OCI-LY1 (cell line): ENCODE data around the gene MAP3K9.

Source experiments
- H2AFZ ChIP-seq: fragments of 200-600 bp; sonication (generic), shearing (Covaris generic); 2 replicates; pipeline ENCODE4 v1.6.0; 2014; ENCODE audit warnings: antibody characterized with exemption, mild to moderate bottlenecking, low read length
- H3F3A ChIP-seq: fragments of 200-600 bp; sonication (generic), shearing (Covaris generic); 2 replicates; pipeline ENCODE4 v1.6.0; 2014; ENCODE audit warnings: mild to moderate bottlenecking, antibody characterized with exemption, low read length, moderate library complexity; ENCODE audit not compliant: insufficient read depth
- H3K27ac ChIP-seq: fragments of 200-600 bp; sonication (generic); 2 replicates; pipeline ENCODE4 v1.5.1; 2014; ENCODE audit warnings: low read length, mixed run types, mild to moderate bottlenecking, low read depth; ENCODE audit not compliant: poor library complexity, severe bottlenecking
- H3K27me3 ChIP-seq: fragments of 200-600 bp; sonication (generic); 2 replicates; pipeline ENCODE4 v1.6.0; 2014; ENCODE audit warnings: antibody characterized with exemption, mild to moderate bottlenecking, low read length, moderate library complexity; ENCODE audit not compliant: insufficient read depth
- H3K36me3 ChIP-seq: fragments of 200-600 bp; sonication (generic); 2 replicates; pipeline ENCODE4 v1.6.1; 2014; ENCODE audit warnings: mild to moderate bottlenecking, antibody characterized with exemption, low read length, moderate library complexity, mixed read lengths; ENCODE audit not compliant: insufficient read depth
- H3K4me1 ChIP-seq: fragments of 200-600 bp; sonication (generic); 2 replicates; pipeline ENCODE4 v1.5.1; 2014; ENCODE audit warnings: mild to moderate bottlenecking, low read length, moderate library complexity; ENCODE audit not compliant: insufficient read depth, severe bottlenecking
- H3K4me2 ChIP-seq: fragments of 200-600 bp; sonication (generic), shearing (Covaris generic); 2 replicates; pipeline ENCODE4 v1.6.1; 2014; ENCODE audit warnings: low read length
- H3K4me3 ChIP-seq: fragments of 200-600 bp; sonication (generic); 2 replicates; pipeline ENCODE4 v1.5.1; 2014; ENCODE audit warnings: low read length, low read depth, mild to moderate bottlenecking, mixed read lengths; ENCODE audit not compliant: poor library complexity, severe bottlenecking
- H3K79me2 ChIP-seq: fragments of 200-600 bp; shearing (Covaris generic); 2 replicates; pipeline ENCODE4 v1.6.1; 2016; ENCODE audit warnings: mixed run types, low read length, mixed read lengths; ENCODE audit not compliant: insufficient read depth
- H3K9ac ChIP-seq: fragments of 200-600 bp; sonication (generic), shearing (Covaris generic); 2 replicates; pipeline ENCODE4 v1.6.1; 2014; ENCODE audit warnings: mild to moderate bottlenecking, low read length, mixed read lengths
- H3K9me2 ChIP-seq: fragments of 200-600 bp; sonication (generic), shearing (Covaris generic); 2 replicates; pipeline ENCODE4 v1.6.1; 2014; ENCODE audit warnings: low read depth, mild to moderate bottlenecking, low read length, mixed read lengths
- H3K9me3 ChIP-seq: fragments of 200-600 bp; shearing (Covaris generic); 2 replicates; pipeline ENCODE4 v1.6.1; 2014; ENCODE audit warnings: low read length, mixed read lengths
- H4K20me1 ChIP-seq: fragments of 200-600 bp; sonication (generic), shearing (Covaris generic); 2 replicates; pipeline ENCODE4 v1.6.0; 2016; ENCODE audit warnings: mild to moderate bottlenecking, low read length; ENCODE audit not compliant: insufficient read depth
- EZH2 ChIP-seq: fragments of 200-600 bp; sonication (generic), shearing (Covaris generic); IDR thresholded peaks from 2 replicates; pipeline ENCODE4 v1.8.0; 2017; ENCODE audit warnings: borderline replicate concordance, mixed run types, mild to moderate bottlenecking, antibody characterized with exemption, low read length, moderate library complexity, mixed read lengths
- TF ChIP-seq, protein P1 (sequence below): fragments of 200-600 bp; sonication (generic), shearing (Covaris generic); IDR thresholded peaks from 2 replicates; pipeline ENCODE4 v1.5.1; 2017; ENCODE audit warnings: mild to moderate bottlenecking, antibody characterized with exemption, low read length, moderate library complexity, mixed read lengths

Gene MAP3K9

GRCh38 chr14:70702161-70702560 lies 107.2 kb downstream of the MAP3K9 start:
- no peaks in the 10 kb centered on the region for H3F3A ChIP-seq
- no peaks in the 10 kb centered on the region for H3K4me1 ChIP-seq
- no peak overlapping the region for H3K27ac ChIP-seq
- H3K36me3 ChIP-seq: no peaks in the 10 kb centered on the region
- no peak overlapping the region for H2AFZ ChIP-seq
- H3K79me2 ChIP-seq: no peaks in the 10 kb centered on the region
- no peaks in the 10 kb centered on the region for H3K27me3 ChIP-seq
- H3K9me2 ChIP-seq: no peaks in the 10 kb centered on the region
- no peaks in the 10 kb centered on the region for H3K9me3 ChIP-seq
- no peak overlapping the region for H3K9ac ChIP-seq
- no peak overlapping the region for H3K4me3 ChIP-seq
- TF ChIP-seq, protein P1, sequence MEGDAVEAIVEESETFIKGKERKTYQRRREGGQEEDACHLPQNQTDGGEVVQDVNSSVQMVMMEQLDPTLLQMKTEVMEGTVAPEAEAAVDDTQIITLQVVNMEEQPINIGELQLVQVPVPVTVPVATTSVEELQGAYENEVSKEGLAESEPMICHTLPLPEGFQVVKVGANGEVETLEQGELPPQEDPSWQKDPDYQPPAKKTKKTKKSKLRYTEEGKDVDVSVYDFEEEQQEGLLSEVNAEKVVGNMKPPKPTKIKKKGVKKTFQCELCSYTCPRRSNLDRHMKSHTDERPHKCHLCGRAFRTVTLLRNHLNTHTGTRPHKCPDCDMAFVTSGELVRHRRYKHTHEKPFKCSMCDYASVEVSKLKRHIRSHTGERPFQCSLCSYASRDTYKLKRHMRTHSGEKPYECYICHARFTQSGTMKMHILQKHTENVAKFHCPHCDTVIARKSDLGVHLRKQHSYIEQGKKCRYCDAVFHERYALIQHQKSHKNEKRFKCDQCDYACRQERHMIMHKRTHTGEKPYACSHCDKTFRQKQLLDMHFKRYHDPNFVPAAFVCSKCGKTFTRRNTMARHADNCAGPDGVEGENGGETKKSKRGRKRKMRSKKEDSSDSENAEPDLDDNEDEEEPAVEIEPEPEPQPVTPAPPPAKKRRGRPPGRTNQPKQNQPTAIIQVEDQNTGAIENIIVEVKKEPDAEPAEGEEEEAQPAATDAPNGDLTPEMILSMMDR: no peak
- no peak for TF ChIP-seq EZH2
- H4K20me1 ChIP-seq: no peaks in the 10 kb centered on the region
- no peak overlapping the region for H3K4me2 ChIP-seq

GRCh38 chr14:70701610-70702009 lies 107.7 kb downstream of the MAP3K9 start:
- no peak overlapping the region for H3K9ac ChIP-seq
- no peak for TF ChIP-seq EZH2
- TF ChIP-seq, protein P1: no peak
- no peak overlapping the region for H3K27ac ChIP-seq
- no peaks in the 10 kb centered on the region for H3K4me1 ChIP-seq
- no peaks in the 10 kb centered on the region for H3K79me2 ChIP-seq
- no peak overlapping the region for H2AFZ ChIP-seq
- H3K4me2 ChIP-seq: no peak overlapping the region
- H3F3A ChIP-seq: no peaks in the 10 kb centered on the region
- H3K4me3 ChIP-seq: no peak overlapping the region
- H4K20me1 ChIP-seq: no peaks in the 10 kb centered on the region
- H3K9me3 ChIP-seq: no peaks in the 10 kb centered on the region
- H3K36me3 ChIP-seq: no peaks in the 10 kb centered on the region
- H3K27me3 ChIP-seq: no peaks in the 10 kb centered on the region
- H3K9me2 ChIP-seq: no peaks in the 10 kb centered on the region

DNA sequence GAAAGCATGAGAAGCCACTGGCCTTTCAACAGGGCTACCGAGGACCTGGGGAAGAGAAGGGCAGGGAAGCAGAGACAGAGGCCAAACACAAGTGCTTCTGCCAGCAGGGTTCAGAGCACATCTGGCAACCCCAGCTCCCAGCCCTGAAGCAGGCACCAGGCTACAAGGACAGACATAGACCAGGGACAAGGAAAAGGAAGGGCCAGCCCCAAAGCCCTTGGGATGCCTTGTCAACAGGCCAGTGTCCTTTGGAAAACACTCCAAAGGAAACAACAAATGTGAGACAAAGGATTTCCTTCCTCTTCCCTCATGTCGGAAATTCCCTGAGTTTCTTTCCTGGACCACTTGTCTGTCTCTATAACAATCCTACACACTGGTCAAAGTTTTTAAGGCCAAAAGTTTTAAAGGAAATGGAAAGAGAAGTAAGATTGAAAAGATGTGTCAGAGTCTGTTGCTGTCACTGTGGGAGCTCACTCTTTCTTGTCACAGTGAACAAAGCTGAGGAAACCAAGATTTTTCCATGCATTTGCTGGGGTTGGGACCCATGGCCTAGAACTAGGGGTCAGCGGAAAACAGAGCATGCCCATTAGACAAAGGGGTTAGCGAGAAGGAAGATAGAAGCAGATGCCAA lies 108.2 kb downstream of the MAP3K9 start:
- H3K9me2 ChIP-seq: no peaks in the 10 kb centered on the region
- H3K79me2 ChIP-seq: no peaks in the 10 kb centered on the region
- no peaks in the 10 kb centered on the region for H3K9me3 ChIP-seq
- H3K27me3 ChIP-seq: no peaks in the 10 kb centered on the region
- no peak overlapping the region for H3K4me3 ChIP-seq
- H3F3A ChIP-seq: no peaks in the 10 kb centered on the region
- H3K27ac ChIP-seq: no peak overlapping the region
- no peak overlapping the region for H3K9ac ChIP-seq
- H4K20me1 ChIP-seq: no peaks in the 10 kb centered on the region
- no peaks in the 10 kb centered on the region for H3K4me1 ChIP-seq
- no peak overlapping the region for H3K4me2 ChIP-seq
- no peak overlapping the region for H2AFZ ChIP-seq
- TF ChIP-seq, protein P1: no peak
- TF ChIP-seq EZH2: no peak
- no peaks in the 10 kb centered on the region for H3K36me3 ChIP-seq
